ENCODE measurements around the gene CREB5.

Gene CREB5

DNA sequence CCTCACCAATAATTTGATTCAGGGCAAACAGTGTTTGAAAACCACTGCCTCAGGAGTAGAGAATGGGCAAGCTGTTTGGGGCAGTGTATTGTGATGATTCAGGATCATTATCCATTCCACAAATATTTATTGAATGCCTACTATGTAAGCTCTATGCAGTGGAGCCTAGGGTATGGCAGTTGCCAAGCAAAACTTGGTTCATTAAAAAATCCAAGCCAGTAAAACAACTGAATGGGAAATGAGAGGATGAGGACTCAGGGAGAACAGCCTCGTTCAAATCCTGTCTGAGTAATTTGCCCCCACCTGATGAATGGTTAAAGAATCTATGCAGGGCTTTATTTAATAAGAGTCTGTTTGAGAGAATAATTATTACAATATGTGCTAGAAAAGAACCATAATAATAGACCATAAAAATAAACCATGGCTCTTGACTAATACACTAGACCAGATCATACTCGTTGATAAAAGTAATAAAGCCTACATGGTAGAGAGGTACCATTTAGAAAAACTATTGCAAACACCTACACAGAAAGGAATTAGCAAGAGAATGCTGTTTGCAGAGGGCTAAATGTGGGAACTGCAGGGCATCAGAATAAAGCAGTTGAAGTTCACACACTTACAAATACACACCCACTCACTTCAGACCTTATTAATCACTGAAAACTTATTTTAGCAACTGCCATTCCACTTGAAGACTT, 71.7 kb downstream of the CREB5 start:
- no peak for FAIRE-seq
- no peak for DNase-seq (ENCODE audit: insufficient read length)
- TF ChIP-seq POLR2A (IDR thresholded peaks at IDR 0.05; ENCODE audit: low read depth, low read length), result no peak

DNA sequence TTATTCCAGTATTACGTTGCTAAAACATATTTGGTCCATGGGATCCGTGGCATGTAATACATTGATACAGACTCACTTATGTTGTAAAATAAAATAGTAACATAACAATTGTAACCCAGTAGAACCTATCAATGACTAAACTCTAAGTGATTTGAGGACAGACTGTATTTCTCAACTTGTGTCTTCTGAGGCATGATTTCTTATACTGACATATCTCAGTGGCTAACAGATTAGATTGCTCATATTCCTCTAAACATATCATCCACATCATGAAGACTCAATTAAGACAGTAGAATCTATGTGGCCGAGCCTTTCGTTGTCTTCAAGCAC, 72.3 kb downstream of the CREB5 start:
- DNase-seq (ENCODE audit: insufficient read length), result no peak
- no peak for FAIRE-seq
- no peak for TF ChIP-seq TAF1 (IDR thresholded peaks at IDR 0.05; ENCODE audit: borderline replicate concordance, low read depth, low read length)
- TF ChIP-seq POLR2A (IDR thresholded peaks at IDR 0.05; ENCODE audit: low read depth, low read length), result no peak
- no peak for TF ChIP-seq POLR2AphosphoS5 (IDR thresholded peaks at IDR 0.05; ENCODE audit: low read depth, low read length)

DNA sequence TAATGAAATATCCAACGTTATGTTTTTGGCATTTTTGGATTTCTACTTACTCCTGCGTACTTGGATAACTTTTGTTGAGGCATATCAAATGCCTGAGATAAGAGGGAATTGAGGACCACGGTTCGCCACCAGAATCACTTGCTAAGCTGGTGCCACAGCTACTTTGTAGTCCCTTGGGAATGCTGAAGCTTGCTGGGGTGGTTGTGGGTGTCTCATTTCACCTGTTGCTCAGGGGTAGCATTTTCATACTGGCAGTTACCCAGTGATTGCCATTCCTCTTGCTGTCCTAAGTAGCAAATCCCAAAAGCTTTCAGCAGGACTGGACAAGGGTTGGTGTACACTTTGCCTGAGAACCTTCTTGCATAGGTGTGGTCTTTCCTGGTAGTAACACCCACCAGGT, 75.2 kb downstream of the CREB5 start:
- FAIRE-seq, result no peak

DNA sequence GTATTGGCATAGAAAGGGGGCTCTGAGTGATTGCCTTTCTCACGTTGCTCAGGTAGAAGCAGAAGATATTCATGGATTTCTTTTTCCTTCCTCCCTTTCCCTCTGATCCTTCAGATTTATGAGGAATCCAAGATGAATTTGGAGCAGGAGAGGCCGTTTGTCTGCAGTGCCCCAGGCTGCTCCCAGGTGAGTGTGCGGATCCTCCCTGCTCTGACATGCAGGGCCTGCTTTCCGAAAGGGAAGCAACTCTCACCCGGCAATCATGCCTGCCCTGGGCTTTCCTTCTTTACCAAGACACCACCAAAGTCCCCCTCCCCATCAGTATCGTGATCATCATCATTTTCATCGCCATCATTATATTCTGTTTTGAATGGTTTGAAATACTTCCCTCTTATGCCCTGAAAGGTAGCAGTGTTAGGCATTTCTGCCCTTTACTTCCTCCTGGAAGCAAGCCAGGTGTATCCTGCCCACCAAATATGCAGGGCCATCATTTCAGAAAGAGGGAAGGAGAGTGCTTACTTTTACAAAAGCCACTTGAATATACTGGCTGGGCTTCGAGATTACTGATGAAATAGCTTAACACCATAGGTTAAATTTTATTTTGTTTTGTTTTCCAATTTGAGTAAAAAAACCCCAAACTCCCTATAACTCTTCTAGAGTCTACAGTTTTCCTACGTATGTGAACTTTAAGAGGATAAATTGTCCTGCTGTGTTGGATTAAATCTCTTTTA, 75.9 kb downstream of the CREB5 start:
- DNase-seq (ENCODE audit: insufficient read length) (no peak), FAIRE-seq (no peak)
- TF ChIP-seq POLR2A (IDR thresholded peaks at IDR 0.05; ENCODE audit: low read depth, low read length) (no peak), POLR2AphosphoS5 (IDR thresholded peaks at IDR 0.05; ENCODE audit: low read depth, low read length) (no peak), TAF1 (IDR thresholded peaks at IDR 0.05; ENCODE audit: borderline replicate concordance, low read depth, low read length) (no peak)

More for the DNA sequence above, 75.2 kb downstream of the CREB5 start:
- DNase-seq (ENCODE audit: insufficient read length), result no peak
- TF ChIP-seq POLR2A (IDR thresholded peaks at IDR 0.05; ENCODE audit: low read depth, low read length), result no peak
- TF ChIP-seq POLR2AphosphoS5 (IDR thresholded peaks at IDR 0.05; ENCODE audit: low read depth, low read length), result no peak
- no peak for TF ChIP-seq TAF1 (IDR thresholded peaks at IDR 0.05; ENCODE audit: borderline replicate concordance, low read depth, low read length)

DNA sequence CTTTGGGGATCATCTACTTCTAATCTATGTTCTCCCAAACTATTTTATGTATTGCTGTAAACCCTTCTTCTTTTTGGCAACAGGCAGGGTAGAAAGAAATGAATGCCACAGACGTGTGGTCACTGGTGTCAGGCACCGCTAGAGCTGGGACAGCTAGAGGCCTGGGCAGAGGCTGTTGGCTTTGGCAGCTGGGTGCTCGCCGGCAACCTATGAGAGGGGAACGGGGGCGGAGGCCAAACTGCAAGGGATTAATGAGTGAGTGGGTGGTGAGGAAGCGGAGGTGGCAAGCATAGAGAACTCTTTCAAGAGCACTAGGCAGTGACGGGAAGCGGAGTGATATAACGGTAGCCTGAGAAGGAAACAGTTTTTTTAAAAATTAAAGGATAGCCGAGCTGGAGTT, 78.5 kb downstream of the CREB5 start:
- no peak for FAIRE-seq
- DNase-seq (ENCODE audit: insufficient read length), result no peak
- no peak for TF ChIP-seq POLR2AphosphoS5 (IDR thresholded peaks at IDR 0.05; ENCODE audit: low read depth, low read length)
- TF ChIP-seq TAF1 (IDR thresholded peaks at IDR 0.05; ENCODE audit: borderline replicate concordance, low read depth, low read length), result no peak

DNA sequence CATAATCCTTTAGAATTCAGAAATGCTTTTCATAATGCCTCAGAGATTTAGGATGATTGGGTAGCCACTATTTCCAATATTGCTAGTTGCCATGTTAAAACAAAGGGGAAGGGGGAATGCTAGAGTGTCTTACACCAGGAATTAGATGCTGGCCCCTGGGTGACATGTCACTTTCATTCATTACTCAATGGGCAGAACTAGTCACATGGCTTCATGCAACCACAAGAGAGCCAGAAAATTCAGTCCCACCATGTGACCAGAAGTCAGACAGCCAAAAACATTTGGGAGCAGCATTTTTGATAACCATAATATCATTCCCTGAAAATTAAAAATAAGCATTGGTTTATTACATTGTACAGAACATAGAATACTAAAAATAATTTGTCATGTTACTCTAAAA, 81.2 kb downstream of the CREB5 start:
- DNase-seq (ENCODE audit: insufficient read length), result no peak
- FAIRE-seq, result no peak
- TF ChIP-seq POLR2A (IDR thresholded peaks at IDR 0.05; ENCODE audit: low read depth, low read length) (no peak), TAF1 (IDR thresholded peaks at IDR 0.05; ENCODE audit: borderline replicate concordance, low read depth, low read length) (no peak), POLR2AphosphoS5 (IDR thresholded peaks at IDR 0.05; ENCODE audit: low read depth, low read length) (no peak)

DNA sequence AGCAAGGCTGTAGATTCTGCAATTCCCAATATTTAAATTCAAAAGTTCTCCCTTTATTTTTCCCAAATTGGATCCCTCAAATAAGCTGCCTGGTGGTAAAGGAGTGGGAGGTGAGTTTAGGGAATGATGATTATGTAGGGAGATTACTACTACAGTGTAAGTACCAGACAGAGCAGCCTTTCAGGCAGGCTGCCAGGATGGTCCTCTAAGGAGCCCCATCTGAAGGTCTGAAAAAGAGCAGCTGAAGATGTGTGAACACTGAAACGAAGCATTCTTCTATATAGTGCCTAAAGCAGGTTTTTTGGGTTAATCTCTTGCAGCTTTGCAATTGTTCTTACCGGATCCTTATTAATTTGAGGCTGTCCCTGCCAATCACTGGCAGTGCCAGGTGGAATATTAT, 84.7 kb downstream of the CREB5 start:
- DNase-seq (ENCODE audit: insufficient read length), result no peak
- FAIRE-seq, result no peak
- TF ChIP-seq POLR2AphosphoS5 (IDR thresholded peaks at IDR 0.05; ENCODE audit: low read depth, low read length) (no peak), POLR2A (IDR thresholded peaks at IDR 0.05; ENCODE audit: low read depth, low read length) (no peak), TAF1 (IDR thresholded peaks at IDR 0.05; ENCODE audit: borderline replicate concordance, low read depth, low read length) (no peak)

DNA sequence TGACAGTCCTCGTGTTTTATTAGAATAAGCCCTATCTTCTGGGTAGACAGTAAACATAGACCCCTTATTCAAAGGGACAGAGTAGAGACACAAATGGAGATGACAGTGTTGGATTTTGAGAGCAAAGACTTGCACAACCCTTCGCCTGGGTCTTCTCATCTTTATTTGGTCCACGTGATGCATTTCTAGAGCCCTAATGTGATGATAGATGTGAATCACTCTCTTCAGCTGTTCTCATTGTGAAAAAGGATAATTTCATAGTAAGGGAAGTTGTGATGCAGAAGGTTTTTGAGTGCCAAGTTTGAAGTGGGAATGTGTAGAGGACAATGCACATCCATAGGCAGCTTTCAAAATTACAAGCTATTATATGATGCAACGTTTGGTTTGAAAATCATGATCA, 86.3 kb downstream of the CREB5 start:
- no peak for DNase-seq (ENCODE audit: insufficient read length)
- no peak for FAIRE-seq
- TF ChIP-seq TAF1 (IDR thresholded peaks at IDR 0.05; ENCODE audit: borderline replicate concordance, low read depth, low read length), result no peak
- no peak for TF ChIP-seq POLR2A (IDR thresholded peaks at IDR 0.05; ENCODE audit: low read depth, low read length)
- no peak for TF ChIP-seq POLR2AphosphoS5 (IDR thresholded peaks at IDR 0.05; ENCODE audit: low read depth, low read length)

DNA sequence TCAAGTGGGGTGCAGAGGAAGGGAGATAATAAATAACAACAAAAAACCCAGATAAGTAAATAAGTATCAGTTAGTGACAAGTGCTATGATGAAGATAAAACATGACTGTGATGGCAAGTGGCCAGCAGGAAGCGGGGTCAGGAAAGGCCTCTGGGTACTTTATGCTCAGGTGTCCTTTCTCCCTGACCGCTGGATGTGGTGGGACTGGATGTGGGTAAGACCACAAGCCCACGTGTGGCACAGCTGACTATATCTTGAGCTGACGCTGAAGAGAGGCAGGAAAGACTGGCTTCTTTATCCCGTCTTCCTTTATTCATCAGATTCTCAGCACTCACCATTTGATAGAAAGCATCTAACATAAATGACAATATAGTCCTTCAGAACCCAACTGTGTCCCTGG, 87.8 kb downstream of the CREB5 start:
- no peak for DNase-seq (ENCODE audit: insufficient read length)
- TF ChIP-seq POLR2A (IDR thresholded peaks at IDR 0.05; ENCODE audit: low read depth, low read length), result no peak
- no peak for TF ChIP-seq TAF1 (IDR thresholded peaks at IDR 0.05; ENCODE audit: borderline replicate concordance, low read depth, low read length)
- no peak for TF ChIP-seq POLR2AphosphoS5 (IDR thresholded peaks at IDR 0.05; ENCODE audit: low read depth, low read length)
- FAIRE-seq, result no peak

DNA sequence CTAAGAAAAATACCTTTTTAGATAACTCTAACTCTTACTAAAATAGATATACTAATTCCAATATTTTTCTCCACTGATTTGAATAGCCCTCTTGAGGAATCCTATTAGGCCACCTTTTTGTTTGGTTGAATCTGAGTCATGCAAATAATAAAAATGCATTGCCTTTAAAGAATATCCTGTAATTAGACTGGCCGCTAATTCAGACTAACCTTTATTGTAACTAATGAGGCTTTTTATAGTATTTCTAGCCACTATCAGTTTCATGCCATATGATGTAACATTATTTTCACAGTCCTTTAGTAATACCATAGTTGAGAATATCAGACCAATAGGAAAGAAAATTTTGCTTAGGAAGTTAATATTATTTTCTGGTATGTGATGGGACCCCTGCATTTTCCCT, 90.1 kb downstream of the CREB5 start:
- DNase-seq (ENCODE audit: insufficient read length) (no peak), FAIRE-seq (no peak)
- TF ChIP-seq TAF1 (IDR thresholded peaks at IDR 0.05; ENCODE audit: borderline replicate concordance, low read depth, low read length) (no peak), POLR2A (IDR thresholded peaks at IDR 0.05; ENCODE audit: low read depth, low read length) (no peak), POLR2AphosphoS5 (IDR thresholded peaks at IDR 0.05; ENCODE audit: low read depth, low read length) (no peak)

DNA sequence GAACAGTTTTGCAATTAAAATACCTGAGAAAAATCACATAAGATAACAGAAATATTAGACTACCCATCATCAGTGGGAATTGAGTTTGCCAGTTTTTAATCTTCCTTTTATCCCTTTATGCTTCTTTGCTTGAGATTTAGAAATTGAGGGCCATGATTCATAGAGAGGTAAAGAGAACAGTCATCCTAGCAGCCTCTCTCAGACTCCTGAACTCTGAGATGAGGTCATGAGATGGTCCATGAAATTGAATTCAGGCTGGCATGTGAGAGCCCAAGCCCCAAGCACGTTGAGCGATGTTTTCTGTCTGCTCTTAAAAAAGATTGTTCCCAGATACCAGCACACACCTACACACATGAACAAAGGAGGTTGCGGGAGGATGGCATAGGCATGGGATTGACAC, 91.1 kb downstream of the CREB5 start:
- no peak for TF ChIP-seq TAF1 (IDR thresholded peaks at IDR 0.05; ENCODE audit: borderline replicate concordance, low read depth, low read length)
- TF ChIP-seq POLR2AphosphoS5 (IDR thresholded peaks at IDR 0.05; ENCODE audit: low read depth, low read length), result no peak
- no peak for TF ChIP-seq POLR2A (IDR thresholded peaks at IDR 0.05; ENCODE audit: low read depth, low read length)
- FAIRE-seq, result no peak
- DNase-seq (ENCODE audit: insufficient read length), result no peak

DNA sequence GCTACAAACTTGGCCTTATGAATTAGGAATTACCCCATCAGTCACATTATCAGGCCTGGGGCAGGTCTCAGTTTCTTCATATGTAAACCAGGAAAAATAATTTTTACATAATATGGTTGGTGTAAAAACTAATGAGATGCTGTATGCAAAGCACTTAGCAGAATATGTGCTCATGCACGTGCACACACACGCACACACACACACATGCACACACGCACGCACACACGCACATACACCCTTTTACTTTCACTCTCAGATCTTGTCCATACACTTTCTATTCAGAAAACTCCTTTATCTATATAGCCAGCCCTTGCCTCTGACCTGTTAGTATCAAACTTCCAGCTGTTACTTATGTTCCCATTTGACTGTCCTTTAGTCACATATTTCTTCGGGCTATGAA, 92.7 kb downstream of the CREB5 start:
- FAIRE-seq (no peak), DNase-seq (ENCODE audit: insufficient read length) (no peak)
- TF ChIP-seq TAF1 (IDR thresholded peaks at IDR 0.05; ENCODE audit: borderline replicate concordance, low read depth, low read length), result no peak
- TF ChIP-seq POLR2A (IDR thresholded peaks at IDR 0.05; ENCODE audit: low read depth, low read length), result no peak
- TF ChIP-seq POLR2AphosphoS5 (IDR thresholded peaks at IDR 0.05; ENCODE audit: low read depth, low read length), result no peak

Data from GM12892 (cell line).